SJCRH30 (cell line): ENCODE measurements around the gene IL20RB. TPM values are rescaled to one million over a fixed set of nuclear protein-coding genes. Genes with fewer than 3 reads are reported as not detected.
A peak's percentile ranks its signal among the peaks of the same experiment; 100 is the strongest.
"Not testable (repeated sequence)": the region's sequence is repeated elsewhere in the genome, so short reads cannot be mapped to it uniquely, and the experiment has no call there.

Experiments used
- DNase-seq, 2 experiments: peaks; one replicate each; pipeline ENCODE4 v3.0.0-alpha.2; 2015 to 2020
- H3K27ac ChIP-seq: fragments of 250-450 bp; sonication (Bioruptor Pico); 2 replicates; pipeline ENCODE4 v1.5.1; 2020; ENCODE audit warnings: mild to moderate bottlenecking, moderate library complexity
- H3K27me3 ChIP-seq: fragments of 250-450 bp; sonication (Bioruptor Pico); 2 replicates; pipeline ENCODE4 v1.5.1; 2020; ENCODE audit warnings: mild to moderate bottlenecking, moderate library complexity
- H3K36me3 ChIP-seq: fragments of 250-450 bp; sonication (Bioruptor Pico); 2 replicates; pipeline ENCODE4 v1.5.1; 2020; ENCODE audit warnings: mild to moderate bottlenecking, moderate library complexity
- H3K4me1 ChIP-seq: fragments of 250-450 bp; sonication (Bioruptor Pico); 2 replicates; pipeline ENCODE4 v1.5.1; 2020; ENCODE audit warnings: mild to moderate bottlenecking, moderate library complexity
- H3K4me3 ChIP-seq: fragments of 250-450 bp; sonication (Bioruptor Pico); 2 replicates; pipeline ENCODE4 v1.5.1; 2020; ENCODE audit warnings: mild to moderate bottlenecking, moderate library complexity
- H3K9me3 ChIP-seq: fragments of 250-450 bp; sonication (Bioruptor Pico); replicated peaks from 2 replicates; pipeline ENCODE4 v1.5.1; 2020; ENCODE audit warnings: mild to moderate bottlenecking, moderate library complexity
- total RNA-seq: library from RNA; depleted of rRNA; stranded (reverse); fragments of >200 nt; shearing (Covaris generic); gene quantifications from 2 replicates; pipeline ENCODE4 v1.2.3, GENCODE V29; 2014

The IL20RB gene
- total RNA-seq, 1 experiment from 2014 or later, result 1.0 TPM

GRCh38 chr3:137013951-137014688 is 56.3 kb downstream of the IL20RB start:
- Histone ChIP-seq H3K4me1 (no peaks in the 10 kb centered on the region; the same call in 1 of the 2 replicates), H3K4me3 (peak overlapping the region; percentile 56), H3K27ac (no peak overlapping the region), H3K9me3 (no peaks in the 10 kb centered on the region), H3K27me3 (no peaks in the 10 kb centered on the region), H3K36me3 (no peaks in the 10 kb centered on the region)
- peak; percentile 85 to 96 for DNase-seq

GRCh38 chr3:137017316-137017715 is 59.5 kb downstream of the IL20RB start:
- H3K4me3 ChIP-seq, H3K36me3 ChIP-seq, H3K27me3 ChIP-seq, DNase-seq, H3K4me1 ChIP-seq, H3K27ac ChIP-seq, H3K9me3 ChIP-seq: not testable (repeated sequence)

- peak; percentile 65 to 66 for DNase-seq
- Histone ChIP-seq H3K9me3 (no peaks in the 10 kb centered on the region), H3K27ac (no peak overlapping the region), H3K27me3 (no peaks in the 10 kb centered on the region), H3K4me1 (peaks cover 6% of the 10 kb centered on the region), H3K4me3 (no peak overlapping the region), H3K36me3 (no peaks in the 10 kb centered on the region)
Measured at GRCh38 chr3:137020315-137020714, 62.5 kb downstream of the IL20RB start.

DNA sequence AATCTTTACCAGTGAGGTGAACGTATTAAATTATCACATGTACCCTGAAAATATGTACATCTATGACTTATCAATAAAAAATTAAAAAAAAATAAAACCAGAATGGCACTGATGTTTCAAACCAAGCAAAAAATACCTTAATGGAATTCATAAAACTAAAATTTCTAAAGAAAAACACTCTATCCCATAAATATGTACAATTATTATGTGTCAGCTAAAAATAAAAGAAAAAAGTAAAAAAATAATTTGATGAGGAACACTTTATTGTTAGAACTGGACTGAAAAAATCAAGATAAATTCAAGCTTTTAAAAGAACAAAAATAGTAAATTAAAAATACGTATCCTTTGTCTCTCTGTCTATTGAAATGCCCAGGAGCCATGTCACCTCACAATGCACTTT is 63.1 kb downstream of the IL20RB start:
- Histone ChIP-seq H3K4me1 (peaks cover 6% of the 10 kb centered on the region), H3K4me3 (no peak overlapping the region), H3K27me3 (no peaks in the 10 kb centered on the region), H3K9me3 (no peaks in the 10 kb centered on the region), H3K27ac (no peak overlapping the region), H3K36me3 (no peaks in the 10 kb centered on the region)
- no peak for DNase-seq

GRCh38 chr3:137024348-137024747 is 66.6 kb downstream of the IL20RB start:
- H3K4me1 ChIP-seq, result peaks cover 6% of the 10 kb centered on the region
- no peak overlapping the region for H3K27ac ChIP-seq
- no peaks in the 10 kb centered on the region for H3K27me3 ChIP-seq
- no peak overlapping the region for H3K4me3 ChIP-seq
- H3K36me3 ChIP-seq, result no peaks in the 10 kb centered on the region
- H3K9me3 ChIP-seq, result no peaks in the 10 kb centered on the region
- no peak for DNase-seq

DNA sequence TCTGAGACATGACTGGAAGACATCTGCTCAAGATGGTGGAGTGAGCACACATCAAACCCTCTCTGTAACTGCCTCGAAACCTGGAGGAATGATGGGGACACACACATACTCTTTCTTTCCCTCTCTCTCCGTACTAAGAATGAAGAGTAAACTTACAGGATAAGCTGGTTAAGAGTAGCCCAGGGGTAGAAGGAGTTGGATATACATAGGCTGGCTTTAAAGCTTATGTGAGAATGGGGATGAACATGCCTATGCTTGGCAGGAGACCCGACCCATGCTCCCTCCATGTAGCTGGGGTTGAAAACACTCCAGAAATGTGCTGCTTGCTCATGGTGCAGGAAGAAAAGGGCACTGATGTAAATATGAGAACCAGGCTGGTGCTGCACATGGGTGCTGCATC is 68.9 kb downstream of the IL20RB start:
- no peak overlapping the region for H3K4me3 ChIP-seq

DNA sequence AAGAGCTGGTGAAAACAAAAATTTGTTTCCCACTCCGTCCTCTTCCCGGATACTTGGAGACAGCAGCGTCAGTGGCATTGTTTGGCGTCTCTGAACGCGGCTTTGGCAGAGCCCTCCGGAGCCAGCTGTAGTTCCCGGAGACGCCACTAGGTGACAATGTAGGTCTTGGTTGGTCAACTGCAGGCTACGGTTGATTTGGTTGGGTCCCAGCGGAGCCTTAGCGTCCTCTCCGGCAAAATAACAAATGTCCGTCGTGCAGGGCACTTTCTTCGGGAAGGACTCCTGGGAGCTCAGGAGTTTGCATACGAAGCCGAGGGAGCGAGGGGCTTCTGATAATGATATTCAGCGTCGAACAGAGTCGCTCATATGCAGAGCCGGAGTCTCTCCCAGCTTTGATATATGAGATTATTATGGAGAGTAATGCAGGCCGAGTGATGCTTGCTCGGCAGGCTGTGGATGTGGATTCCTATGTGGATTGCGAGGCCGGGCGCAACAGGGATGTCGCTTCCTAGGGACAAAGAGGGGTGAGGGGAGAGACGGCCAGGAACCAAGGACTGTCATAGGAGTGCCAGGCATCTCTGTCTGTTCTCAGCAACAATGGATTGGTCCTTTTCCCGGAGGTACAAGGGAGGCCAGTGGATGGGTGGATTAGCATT is 74.8 kb downstream of the IL20RB start:
- DNase-seq, result peak; percentile 90 to 95
- H3K27me3 ChIP-seq, result no peaks in the 10 kb centered on the region
- H3K9me3 ChIP-seq, result no peaks in the 10 kb centered on the region
- H3K4me3 ChIP-seq, result peak overlapping the region; percentile 55
- H3K27ac ChIP-seq, result no peak overlapping the region
- 0 out of 2 replicates have a peak, but pooled peaks cover 2% of the 10 kb centered on the region for H3K4me1 ChIP-seq
- H3K36me3 ChIP-seq, result no peaks in the 10 kb centered on the region

More for the DNA sequence above, 68.9 kb downstream of the IL20RB start:
- no peaks in the 10 kb centered on the region for H3K36me3 ChIP-seq
- no peak overlapping the region for H3K27ac ChIP-seq
- no peak for DNase-seq
- H3K27me3 ChIP-seq, result no peaks in the 10 kb centered on the region
- no peaks in the 10 kb centered on the region for H3K4me1 ChIP-seq
- H3K9me3 ChIP-seq, result no peaks in the 10 kb centered on the region

DNA sequence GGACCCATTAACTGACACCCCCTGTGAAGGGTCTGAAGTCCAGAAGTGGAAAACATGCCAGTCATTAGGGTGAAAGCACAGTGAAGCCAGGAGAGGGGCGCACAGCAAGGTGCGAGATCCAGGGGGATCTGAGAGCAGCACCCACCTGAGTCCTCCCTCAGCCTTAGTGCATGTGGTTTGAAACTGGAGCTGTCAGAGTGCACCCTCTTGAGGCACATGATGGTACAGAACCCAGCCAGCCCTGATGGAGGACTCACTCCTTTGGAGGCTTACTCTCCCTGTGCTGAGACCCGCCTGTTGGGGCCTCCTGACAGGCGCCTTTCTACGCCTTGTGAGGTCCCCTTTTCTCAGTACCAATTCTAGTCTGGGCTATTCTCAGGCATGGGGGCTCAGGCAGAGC is 77.8 kb downstream of the IL20RB start:
- DNase-seq, result peak; percentile 15 to 46
- no peaks in the 10 kb centered on the region for H3K9me3 ChIP-seq
- no peak overlapping the region for H3K27ac ChIP-seq
- 0 out of 2 replicates have a peak, but pooled peaks cover 2% of the 10 kb centered on the region for H3K4me1 ChIP-seq
- no peak overlapping the region for H3K4me3 ChIP-seq
- H3K27me3 ChIP-seq, result no peaks in the 10 kb centered on the region
- no peaks in the 10 kb centered on the region for H3K36me3 ChIP-seq

GRCh38 chr3:137039570-137039969 is 81.8 kb downstream of the IL20RB start:
- no peak overlapping the region for H3K4me3 ChIP-seq
- no peaks in the 10 kb centered on the region for H3K27me3 ChIP-seq
- no peaks in the 10 kb centered on the region for H3K4me1 ChIP-seq
- H3K36me3 ChIP-seq, result no peaks in the 10 kb centered on the region
- H3K27ac ChIP-seq, result no peak overlapping the region
- no peak for DNase-seq
- no peaks in the 10 kb centered on the region for H3K9me3 ChIP-seq

- H3K9me3 ChIP-seq, result no peaks in the 10 kb centered on the region
- DNase-seq, result no peak
- no peak overlapping the region for H3K4me3 ChIP-seq
Measured at GRCh38 chr3:137041251-137041650, 83.5 kb downstream of the IL20RB start.

DNA sequence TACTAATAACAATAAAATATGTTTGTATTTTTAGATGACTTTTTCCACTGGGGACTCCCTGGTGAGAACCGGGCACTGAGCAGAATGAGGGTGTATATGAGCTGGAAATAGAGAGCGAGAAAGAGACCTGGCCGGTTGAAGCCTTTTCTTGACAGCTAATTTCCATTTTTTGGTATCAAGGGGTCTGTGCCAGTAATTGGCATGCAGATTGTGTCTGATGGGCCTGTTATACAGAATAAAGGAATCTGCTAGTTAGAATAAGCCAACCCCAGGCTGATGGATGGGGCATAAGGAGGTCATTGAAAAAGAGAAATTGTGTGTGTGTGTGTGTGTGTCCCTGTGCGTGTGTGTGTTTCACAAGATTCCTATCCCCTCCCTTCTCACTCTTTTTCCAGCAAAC is 83.9 kb downstream of the IL20RB start:
- Histone ChIP-seq H3K4me1 (no peaks in the 10 kb centered on the region), H3K27me3 (no peaks in the 10 kb centered on the region), H3K27ac (no peak overlapping the region), H3K9me3 (no peaks in the 10 kb centered on the region), H3K36me3 (no peaks in the 10 kb centered on the region), H3K4me3 (no peak overlapping the region)
- no peak for DNase-seq

More at GRCh38 chr3:137041251-137041650, 83.5 kb downstream of the IL20RB start:
- no peaks in the 10 kb centered on the region for H3K4me1 ChIP-seq
- no peak overlapping the region for H3K27ac ChIP-seq
- H3K36me3 ChIP-seq, result no peaks in the 10 kb centered on the region
- no peaks in the 10 kb centered on the region for H3K27me3 ChIP-seq

GRCh38 chr3:137046747-137047146 is 89.0 kb downstream of the IL20RB start:
- DNase-seq, result no peak
- Histone ChIP-seq H3K4me3 (no peak overlapping the region), H3K9me3 (no peaks in the 10 kb centered on the region), H3K27ac (no peak overlapping the region), H3K27me3 (no peaks in the 10 kb centered on the region), H3K4me1 (no peaks in the 10 kb centered on the region; the same call in 1 of the 2 replicates), H3K36me3 (no peaks in the 10 kb centered on the region)

DNA sequence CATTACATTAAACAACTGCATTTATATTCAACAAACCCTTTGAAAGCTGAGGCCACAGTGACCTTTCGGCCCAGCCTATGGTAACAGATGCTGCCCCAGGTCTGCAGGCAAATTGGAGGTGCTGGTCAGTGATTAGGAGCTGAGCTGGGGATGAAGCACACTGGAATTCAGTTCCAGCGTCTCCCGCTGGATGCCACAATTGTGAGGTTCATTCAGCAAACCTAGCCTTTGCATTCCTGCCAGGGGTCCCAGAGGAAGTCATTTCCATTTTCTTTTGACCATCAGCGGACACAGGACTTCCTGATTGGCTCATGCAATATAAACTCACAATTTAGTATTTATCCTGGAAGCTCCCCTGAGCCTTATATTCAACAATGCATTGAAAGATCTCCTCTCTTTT is 89.5 kb downstream of the IL20RB start:
- H3K27ac ChIP-seq, result no peak overlapping the region
- no peak for DNase-seq
- H3K4me3 ChIP-seq, result no peak overlapping the region
- H3K9me3 ChIP-seq, result no peaks in the 10 kb centered on the region
- no peaks in the 10 kb centered on the region for H3K27me3 ChIP-seq
- H3K36me3 ChIP-seq, result no peaks in the 10 kb centered on the region
- no peaks in the 10 kb centered on the region; the same call in 1 of the 2 replicates for H3K4me1 ChIP-seq

- Histone ChIP-seq H3K36me3 (no peaks in the 10 kb centered on the region), H3K4me3 (no peak overlapping the region), H3K27ac (no peak overlapping the region), H3K27me3 (no peaks in the 10 kb centered on the region), H3K9me3 (no peaks in the 10 kb centered on the region), H3K4me1 (no peaks in the 10 kb centered on the region; the same call in 1 of the 2 replicates)
- no peak for DNase-seq
Measured at GRCh38 chr3:137050281-137050680, 92.5 kb downstream of the IL20RB start.

DNA sequence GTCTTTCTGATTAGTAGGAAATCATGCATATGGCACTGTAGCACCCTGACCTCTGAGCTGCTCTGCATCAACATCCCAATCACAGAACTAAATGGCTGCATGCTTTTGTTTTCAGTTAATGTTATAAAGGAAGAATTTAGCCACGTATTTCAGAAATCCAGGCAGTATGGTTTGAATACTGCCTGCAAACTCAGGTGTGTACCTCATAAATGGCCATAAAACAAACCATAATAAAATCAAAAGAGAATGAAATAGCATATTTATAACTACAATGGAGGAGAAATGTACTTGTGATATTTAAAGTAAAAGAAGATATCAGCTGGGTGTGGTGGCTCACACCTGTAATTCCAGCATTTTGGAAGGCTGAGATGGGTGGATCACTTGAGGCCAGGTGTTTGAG is 94.5 kb downstream of the IL20RB start:
- H3K4me3 ChIP-seq, result no peak overlapping the region
- H3K9me3 ChIP-seq, result 0 out of 2 replicates have a peak, but pooled peaks cover 2% of the 10 kb centered on the region
- no peaks in the 10 kb centered on the region for H3K27me3 ChIP-seq
- no peak for DNase-seq
- H3K27ac ChIP-seq, result no peak overlapping the region
- no peaks in the 10 kb centered on the region for H3K36me3 ChIP-seq
- no peaks in the 10 kb centered on the region; the same call in 1 of the 2 replicates for H3K4me1 ChIP-seq
